Dedifferentiated amniotic fluid mesenchymal stem cell (primary cell): ENCODE results near the gene MYBBP1A.

Source experiments
- DNase-seq: peaks from one replicate; pipeline ENCODE4 v3.0.0-alpha.2; 2016; ENCODE audit errors: extremely low spot score

The MYBBP1A gene

GRCh38 chr17:4537451-4538235 lies 17.5 kb downstream of the MYBBP1A start:
- DNase-seq = no peak

- DNase-seq = no peak
Observed at GRCh38 chr17:4536742-4537411, 18.3 kb downstream of the MYBBP1A start.

DNA sequence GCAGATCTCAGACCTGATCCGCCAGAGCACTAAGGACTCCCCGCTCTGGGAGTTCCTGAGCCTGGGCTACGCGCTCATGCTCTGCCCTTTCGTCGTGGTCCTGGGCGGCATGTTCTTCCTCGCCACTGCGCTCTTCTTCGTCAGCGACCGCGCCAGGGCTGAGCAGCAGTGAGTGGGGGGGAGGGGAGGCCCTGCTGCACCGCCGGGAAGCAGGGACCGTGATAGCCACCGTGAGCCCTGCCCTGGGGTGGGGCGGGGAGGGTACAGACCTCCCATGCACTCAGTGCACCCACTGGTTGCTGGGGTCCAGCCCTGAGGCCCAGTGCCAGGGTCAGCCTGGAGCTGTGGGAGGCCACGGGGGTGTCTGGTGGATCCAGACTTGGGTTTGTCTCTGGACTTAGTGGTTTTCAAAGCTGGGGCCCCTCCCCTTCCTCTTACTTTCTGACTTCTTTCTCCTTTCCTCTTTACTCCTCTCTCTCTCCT lies 18.9 kb downstream of the MYBBP1A start:
- no peak for DNase-seq

DNA sequence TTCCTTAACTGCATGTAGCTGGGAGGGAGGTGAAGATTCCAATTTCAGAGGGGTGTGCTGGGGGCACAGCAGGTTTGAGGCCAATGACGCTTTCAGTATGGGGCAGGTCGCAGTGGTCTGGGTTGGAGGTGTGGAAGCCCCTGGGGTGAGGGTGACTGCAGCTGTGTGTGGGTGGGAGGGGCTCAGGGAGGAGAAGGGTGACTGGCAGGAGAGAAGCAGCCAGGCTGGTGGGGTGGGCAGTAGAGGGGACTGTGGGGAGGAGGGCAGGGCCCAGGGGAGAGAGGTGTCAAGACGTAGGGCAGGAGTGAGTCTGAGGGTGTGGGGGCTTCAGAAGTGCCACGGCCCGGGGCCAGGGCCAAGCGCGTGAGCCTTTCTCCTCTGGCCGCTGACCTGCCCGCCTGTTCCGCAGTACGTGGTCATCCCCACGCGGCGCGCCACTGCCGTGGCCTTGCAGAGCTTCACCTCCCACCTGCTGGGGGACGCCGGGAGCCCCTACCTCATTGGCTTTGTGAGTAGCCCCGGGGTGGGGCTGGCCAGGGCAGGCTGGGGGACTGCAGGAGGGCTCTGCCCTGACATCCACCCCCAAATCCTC lies 19.4 kb downstream of the MYBBP1A start:
- DNase-seq = no peak

GRCh38 chr17:4534928-4535666 lies 20.1 kb downstream of the MYBBP1A start:
- no peak for DNase-seq

GRCh38 chr17:4534515-4534914 lies 20.7 kb downstream of the MYBBP1A start:
- no peak for DNase-seq

GRCh38 chr17:4533523-4534504 lies 21.4 kb downstream of the MYBBP1A start:
- DNase-seq = no peak

GRCh38 chr17:4532860-4533522 lies 22.2 kb downstream of the MYBBP1A start:
- DNase-seq = no peak

DNA sequence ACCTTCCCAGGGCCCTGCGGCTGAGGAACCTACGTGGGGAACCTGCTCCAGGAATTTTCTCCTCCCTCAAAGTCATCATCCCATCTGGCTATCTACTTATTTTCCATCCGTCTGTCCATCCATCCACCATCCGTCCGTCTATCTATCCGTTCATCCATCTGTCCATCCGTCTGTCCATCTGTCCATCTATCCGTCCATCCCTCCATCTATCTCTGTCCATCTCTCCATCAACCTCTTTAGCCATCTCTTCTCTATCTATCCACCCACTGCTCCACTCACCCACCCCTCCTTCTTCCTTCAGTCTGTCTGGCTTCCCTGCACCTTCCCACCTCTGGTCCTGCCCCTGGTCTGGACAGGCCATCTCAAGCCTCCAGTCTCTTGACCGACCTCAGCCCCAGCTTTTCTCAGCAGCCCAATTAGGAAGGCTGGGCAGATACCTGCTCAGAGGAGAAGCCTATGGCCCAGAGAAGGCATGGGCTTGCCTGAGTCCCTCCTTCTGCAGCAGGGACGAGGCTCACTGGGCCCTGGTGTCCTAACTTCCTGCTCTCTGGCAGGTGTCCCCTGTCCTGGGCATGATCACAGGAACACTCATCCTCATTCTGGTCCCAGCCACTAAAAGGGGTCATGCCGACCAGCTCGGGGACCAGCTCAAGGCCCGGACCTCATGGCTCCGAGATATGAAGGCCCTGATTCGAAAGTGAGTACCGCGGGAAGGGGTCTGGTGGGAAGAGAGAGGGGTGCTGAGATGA lies 23.0 kb downstream of the MYBBP1A start:
- no peak for DNase-seq

GRCh38 chr17:4530799-4531730 lies 24.1 kb downstream of the MYBBP1A start:
- no peak for DNase-seq

DNA sequence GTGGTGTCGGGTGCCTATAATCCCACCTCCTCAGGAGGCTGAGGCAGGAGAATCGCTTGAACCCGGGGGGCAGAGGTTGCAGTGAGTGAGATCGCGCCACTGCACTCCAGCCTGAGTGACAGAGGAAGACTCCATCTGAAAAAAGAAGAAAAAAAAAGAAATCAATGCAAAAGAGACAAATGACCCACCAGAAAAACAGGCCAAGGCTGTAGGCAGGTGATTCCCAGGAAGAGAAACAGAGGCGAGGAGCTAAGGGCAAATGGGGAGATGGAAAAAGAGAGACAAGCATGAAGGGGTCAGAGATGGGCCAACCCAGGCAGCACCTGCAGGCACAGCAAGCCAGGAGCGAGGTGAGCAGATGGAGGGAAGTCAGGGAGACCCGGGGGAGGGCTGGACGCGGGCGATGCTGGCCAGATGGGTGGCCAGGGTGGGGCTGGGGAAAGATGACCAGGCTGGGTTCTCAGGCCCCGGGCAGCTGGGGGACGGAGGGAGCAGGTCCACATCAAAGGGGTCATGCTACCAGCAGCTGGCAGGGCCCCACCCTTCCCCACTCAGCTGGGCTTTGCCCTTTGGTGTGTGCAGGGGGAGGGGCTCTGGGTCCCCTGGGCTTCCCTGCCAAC lies 25.5 kb downstream of the MYBBP1A start:
- no peak for DNase-seq

- no peak for DNase-seq
Observed at GRCh38 chr17:4527566-4528125, 27.5 kb downstream of the MYBBP1A start.

DNA sequence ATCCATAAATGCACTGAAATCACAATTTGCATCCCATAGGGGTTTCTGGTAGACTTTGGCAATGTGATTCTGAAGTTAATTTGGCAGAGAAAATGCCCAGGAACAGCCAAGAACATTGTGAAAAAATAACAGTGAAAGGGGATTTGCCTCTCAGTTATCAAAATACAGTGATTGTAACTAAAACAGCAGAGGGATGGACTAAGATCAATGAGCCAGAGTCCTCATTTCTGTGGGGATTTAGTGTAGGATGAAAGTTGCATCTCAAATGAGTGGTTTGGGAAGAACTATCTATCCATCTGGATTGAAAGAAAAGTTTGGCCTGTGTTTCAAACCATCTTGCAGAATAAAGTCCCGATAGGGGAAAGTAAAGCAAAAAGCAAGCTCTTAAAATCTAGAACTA lies 28.1 kb downstream of the MYBBP1A start:
- DNase-seq = no peak

- no peak for DNase-seq
Observed at GRCh38 chr17:4525691-4526397, 29.3 kb downstream of the MYBBP1A start.

DNA sequence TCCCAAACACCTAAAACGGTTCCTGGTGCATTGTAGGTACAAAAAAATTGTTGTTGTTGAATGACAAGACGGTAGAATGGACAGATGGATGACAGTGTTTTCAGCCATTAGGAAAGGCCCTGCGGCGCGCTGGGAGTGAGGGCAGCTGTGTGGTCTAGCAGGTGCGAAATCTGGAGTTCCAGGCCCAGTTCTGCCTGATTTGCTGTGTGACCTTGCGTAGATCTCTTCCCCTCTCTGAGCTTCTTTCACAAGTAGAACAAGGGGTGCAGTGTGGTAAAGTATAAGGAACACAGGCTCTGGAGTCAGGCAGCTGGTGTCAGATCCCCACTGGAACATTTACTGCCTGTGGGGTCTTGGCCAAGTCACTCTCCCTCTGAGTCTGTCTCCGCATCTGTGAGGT lies 31.2 kb downstream of the MYBBP1A start:
- DNase-seq = no peak

DNA sequence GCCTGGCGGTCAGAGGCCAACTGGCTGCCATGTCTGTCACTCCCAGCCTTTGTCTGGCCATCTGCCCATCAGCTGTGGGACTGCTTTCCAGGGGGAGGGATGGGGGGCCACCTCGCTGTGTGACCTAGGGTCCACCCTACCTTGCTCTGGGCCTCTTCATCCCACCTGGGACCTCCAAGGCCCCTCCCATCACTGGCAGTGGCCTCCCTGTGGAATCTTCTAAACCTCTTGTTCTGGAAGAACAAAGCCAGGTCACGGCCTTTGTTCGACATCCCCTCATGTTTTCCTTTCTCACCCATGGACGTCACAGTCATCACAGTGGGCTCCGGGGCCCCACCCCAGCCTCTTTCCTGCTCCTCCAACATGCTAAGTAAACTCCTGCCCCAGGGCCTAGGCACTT lies 32.5 kb downstream of the MYBBP1A start:
- no peak for DNase-seq
